M059J (cell line): ENCODE measurements around the gene MAML2. TPM values are rescaled to one million over a fixed set of nuclear protein-coding genes. Genes with fewer than 3 reads are reported as not detected.
A peak's percentile ranks its signal among the peaks of the same experiment; 100 is the strongest.

Source experiments
- DNase-seq: peaks from one replicate; pipeline ENCODE4 v3.0.0-alpha.2; 2012; ENCODE audit warnings: low read depth
- total RNA-seq: library from RNA; depleted of rRNA; stranded (reverse); fragments of >200 nt; shearing (Covaris generic); gene quantifications from 2 replicates; pipeline ENCODE4 v1.2.3, GENCODE V29; 2014

The MAML2 gene
- total RNA-seq, 1 experiment from 2014 or later: 14.0 TPM

- peak; percentile 78 for DNase-seq
Observed at GRCh38 chr11:96339706-96340554, 3.1 kb downstream of the MAML2 start.

GRCh38 chr11:96338910-96339705, 3.9 kb downstream of the MAML2 start:
- peak; percentile 70 for DNase-seq

GRCh38 chr11:96337541-96338431, 5.2 kb downstream of the MAML2 start:
- no peak for DNase-seq

- DNase-seq: no peak
Observed at GRCh38 chr11:96335388-96335787, 7.6 kb downstream of the MAML2 start.

GRCh38 chr11:96334219-96334618, 8.8 kb downstream of the MAML2 start:
- no peak for DNase-seq

GRCh38 chr11:96333191-96333719, 9.7 kb downstream of the MAML2 start:
- DNase-seq: peak; percentile 71

GRCh38 chr11:96332126-96332771, 10.7 kb downstream of the MAML2 start:
- no peak for DNase-seq

- no peak for DNase-seq
Observed at GRCh38 chr11:96331699-96332116, 11.3 kb downstream of the MAML2 start.

- DNase-seq: no peak
Observed at GRCh38 chr11:96330511-96330859, 12.5 kb downstream of the MAML2 start.

- no peak for DNase-seq
Observed at GRCh38 chr11:96329855-96330510, 13.0 kb downstream of the MAML2 start.

- peak; percentile 62 for DNase-seq
Observed at GRCh38 chr11:96329419-96329818, 13.6 kb downstream of the MAML2 start.

GRCh38 chr11:96328395-96329010, 14.5 kb downstream of the MAML2 start:
- peak; percentile 83 for DNase-seq

- no peak for DNase-seq
Observed at GRCh38 chr11:96326959-96327358, 16.0 kb downstream of the MAML2 start.

GRCh38 chr11:96324912-96325311, 18.1 kb downstream of the MAML2 start:
- peak; percentile 92 for DNase-seq

GRCh38 chr11:96323642-96323985, 19.4 kb downstream of the MAML2 start:
- no peak for DNase-seq

GRCh38 chr11:96322775-96323641, 20.0 kb downstream of the MAML2 start:
- no peak for DNase-seq

- no peak for DNase-seq
Observed at GRCh38 chr11:96321091-96321490, 21.9 kb downstream of the MAML2 start.

GRCh38 chr11:96319898-96320656, 22.9 kb downstream of the MAML2 start:
- no peak for DNase-seq
